HG03095 (cell line): ENCODE measurements around the gene SERPINA1.
"Not testable (repeated sequence)": the region's sequence is repeated elsewhere in the genome, so short reads cannot be mapped to it uniquely, and the experiment has no call there.

Source experiments
- ATAC-seq: cut with Tn5 transposase; IDR thresholded peaks from one replicate; pipeline ENCODE4 v1.9.1; 2021; ENCODE audit warnings: moderate library complexity; ENCODE audit not compliant: unreplicated experiment

Gene SERPINA1

GRCh38 chr14:94372021-94372605 lies 16.3 kb downstream of the SERPINA1 start:
- no peak for ATAC-seq

DNA sequence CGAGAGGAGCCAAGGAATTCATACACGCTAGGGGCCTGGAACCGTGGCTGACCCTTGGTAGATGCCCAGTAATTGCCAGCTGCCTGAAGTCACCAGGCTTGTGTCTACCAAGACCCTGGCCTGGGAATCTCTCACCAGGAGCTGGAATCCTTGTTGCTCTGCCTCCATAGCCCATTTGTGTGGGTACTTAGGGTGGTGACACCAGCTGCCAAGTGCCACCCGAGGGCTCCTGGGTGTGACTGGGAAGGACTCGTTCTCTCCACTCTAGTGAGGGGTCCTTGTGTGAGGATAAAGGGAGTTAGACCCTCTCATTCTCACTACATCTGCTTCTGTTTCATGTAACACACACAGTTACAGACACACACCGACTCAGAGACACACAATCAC lies 17.9 kb downstream of the SERPINA1 start:
- ATAC-seq = no peak

GRCh38 chr14:94369766-94370523 lies 18.5 kb downstream of the SERPINA1 start:
- not testable (repeated sequence) for ATAC-seq

DNA sequence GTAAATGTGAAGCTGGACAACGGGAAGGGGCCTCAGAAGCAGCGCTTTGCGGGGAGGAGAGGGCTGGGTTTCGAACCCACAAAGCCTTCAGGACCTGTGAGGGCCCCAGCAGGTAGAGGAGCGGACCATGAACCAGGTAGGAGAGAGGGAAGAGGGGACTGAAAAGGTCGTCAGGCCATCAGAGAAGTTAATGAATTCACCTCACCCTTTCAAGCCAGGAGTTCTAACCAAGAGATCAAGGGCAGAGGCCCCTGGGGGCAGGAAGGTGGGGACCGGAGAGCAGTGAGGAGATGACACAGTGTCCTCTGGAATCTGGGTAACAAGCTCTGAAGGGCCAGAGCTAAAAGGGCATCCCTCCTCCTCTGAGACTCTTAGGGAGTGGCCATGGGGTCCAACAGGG lies 19.4 kb downstream of the SERPINA1 start:
- ATAC-seq = no peak

- ATAC-seq = no peak
These were observed 20.2 kb downstream of the SERPINA1 start for GRCh38 chr14:94368243-94368590.

- no peak for ATAC-seq
These were observed 20.8 kb downstream of the SERPINA1 start for GRCh38 chr14:94367347-94368242.

DNA sequence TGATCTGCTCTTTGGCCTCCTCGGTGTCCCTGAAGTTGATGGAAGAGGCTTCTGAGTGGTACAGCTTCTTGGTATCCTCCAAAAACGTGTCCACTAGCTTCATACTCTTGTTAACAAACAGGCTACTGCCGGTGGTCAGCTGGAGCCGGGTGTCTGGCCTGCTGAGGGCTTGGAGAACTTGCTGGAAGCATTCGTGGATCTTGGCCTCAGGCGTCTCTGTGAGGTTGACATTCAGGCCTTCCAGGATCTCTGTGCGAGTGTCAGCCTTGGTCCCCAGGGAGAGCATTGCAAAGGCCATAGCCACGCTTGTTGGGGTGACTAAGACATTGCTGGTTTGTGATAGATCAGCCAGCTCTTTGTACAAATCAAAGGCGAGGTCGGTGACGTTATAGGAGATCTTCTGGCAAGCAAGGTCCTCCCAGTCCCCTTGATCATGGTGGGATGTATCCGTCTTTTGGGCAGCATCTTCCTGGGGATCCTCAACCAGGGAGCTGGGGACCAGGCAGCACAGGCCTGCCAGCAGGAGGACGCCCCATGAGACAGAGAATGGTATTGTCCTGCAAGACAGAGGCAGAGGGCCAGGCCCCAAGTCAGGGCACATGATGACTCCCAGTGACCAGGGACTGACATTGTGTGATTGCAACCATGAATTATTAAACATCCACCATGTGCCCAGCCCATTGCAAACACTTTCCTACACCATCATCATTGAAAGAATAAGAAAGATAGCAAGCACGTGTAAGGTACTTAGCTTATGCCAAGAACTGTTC lies 22.1 kb downstream of the SERPINA1 start, which contains the start of gene SERPINA2:
Gene SERPINA2, minus strand, starts transcription at position 553 of the 770 bp plus-strand sequence.
- ATAC-seq = no peak

GRCh38 chr14:94365624-94366023 lies 22.8 kb downstream of the SERPINA1 start:
- no peak for ATAC-seq

DNA sequence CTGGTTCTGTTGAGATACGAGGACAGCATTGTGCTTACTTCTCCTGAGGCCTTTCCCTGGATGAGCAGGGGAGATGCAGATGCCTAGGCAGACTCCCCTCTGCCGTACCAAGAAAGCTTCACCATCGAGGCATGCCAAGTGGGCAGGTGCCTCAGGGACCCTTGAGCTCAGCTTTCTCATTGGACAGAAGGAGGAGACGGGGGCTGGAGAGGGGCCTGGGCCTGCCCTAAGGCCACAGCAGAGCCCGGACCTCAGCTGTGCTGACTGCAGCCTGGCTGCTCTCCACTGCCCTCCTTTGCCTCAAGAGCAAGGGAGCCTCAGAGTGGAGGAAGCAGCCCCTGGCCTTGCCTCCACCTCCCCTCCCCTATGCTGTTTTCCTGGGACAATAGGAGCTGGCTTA lies 23.4 kb downstream of the SERPINA1 start:
- no peak for ATAC-seq

DNA sequence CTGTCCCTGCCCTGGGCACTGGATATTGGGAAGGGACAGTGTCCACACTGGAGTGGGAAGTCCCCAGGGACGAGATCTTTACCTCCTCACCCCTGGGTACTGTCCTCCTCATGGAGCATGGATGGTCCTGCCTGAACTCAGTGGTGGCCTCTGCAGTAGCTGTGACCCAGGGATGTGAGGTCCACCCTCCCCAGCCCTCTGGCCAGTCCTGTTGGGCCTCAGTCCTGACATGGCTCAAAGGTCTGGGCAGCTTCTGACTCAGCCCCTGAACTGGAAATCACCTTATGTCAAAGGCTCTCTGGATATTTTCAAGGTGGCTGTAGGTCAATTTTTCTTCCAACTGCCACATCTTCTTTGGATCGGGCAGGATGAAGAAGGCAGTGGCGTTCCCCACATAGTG lies 24.4 kb downstream of the SERPINA1 start:
- no peak for ATAC-seq

DNA sequence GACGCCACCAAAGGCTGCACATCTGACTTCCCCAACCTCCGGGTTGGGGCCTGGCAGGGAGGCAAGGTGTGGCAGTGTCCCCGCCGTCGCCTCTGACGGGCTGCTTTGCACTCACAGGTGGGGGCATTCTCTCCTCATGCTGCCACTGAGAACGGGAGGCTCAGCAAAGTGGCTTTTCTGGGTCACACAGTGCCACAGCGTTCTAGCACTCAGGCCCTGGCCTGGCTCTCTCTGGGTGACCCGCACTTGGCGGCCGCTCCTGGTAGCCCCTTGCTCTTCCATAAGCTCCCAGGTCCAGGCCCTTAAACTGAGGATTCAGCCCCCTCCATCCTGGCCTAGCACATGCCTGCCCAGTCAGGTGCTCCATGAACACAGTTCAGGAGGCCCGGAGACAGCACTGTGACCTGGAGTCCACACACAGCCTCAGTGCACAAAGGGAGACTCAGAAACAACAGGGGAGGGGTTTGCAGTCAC lies 25.2 kb downstream of the SERPINA1 start:
- no peak for ATAC-seq

DNA sequence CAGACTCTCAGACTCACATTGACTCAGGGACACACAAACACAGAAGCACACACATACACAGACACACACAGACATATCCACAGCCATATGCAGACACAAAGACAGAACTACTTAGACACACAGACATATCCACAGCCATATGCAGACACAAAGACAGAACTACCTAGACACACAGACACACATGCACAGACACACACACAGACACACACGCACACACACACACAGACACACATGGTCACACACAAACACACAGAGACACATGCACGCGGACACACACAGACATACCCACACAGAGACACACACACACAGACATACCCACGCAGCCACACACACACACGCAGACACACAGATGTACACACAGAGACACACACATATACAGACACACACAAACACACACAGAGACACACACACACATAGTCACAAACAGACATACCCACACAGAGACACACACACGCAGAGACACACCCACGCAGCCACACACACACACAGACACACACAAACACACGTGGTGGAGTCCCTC lies 25.7 kb downstream of the SERPINA1 start:
- no peak for ATAC-seq

DNA sequence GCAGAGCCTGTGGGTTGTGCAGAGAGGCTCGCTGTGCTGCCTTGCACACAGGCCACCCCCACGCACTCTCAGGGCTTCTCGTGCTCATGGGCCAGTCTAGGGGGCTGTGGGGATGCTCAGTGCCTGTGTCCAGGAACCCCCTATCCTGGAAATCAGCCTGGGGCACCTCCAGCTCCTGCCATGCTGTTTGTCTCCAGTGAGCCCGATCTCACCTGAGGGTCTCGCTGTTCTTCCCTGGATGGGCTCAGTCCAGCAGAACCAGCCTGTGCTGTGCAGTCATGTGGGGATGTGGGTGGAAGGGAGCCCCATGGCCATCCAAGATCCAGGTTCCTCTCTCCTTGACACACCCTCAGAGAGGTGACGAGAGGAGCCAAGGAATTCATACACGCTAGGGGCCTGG lies 26.7 kb downstream of the SERPINA1 start:
- ATAC-seq = no peak

- ATAC-seq = no peak
These were observed 27.3 kb downstream of the SERPINA1 start for GRCh38 chr14:94360945-94361565.

DNA sequence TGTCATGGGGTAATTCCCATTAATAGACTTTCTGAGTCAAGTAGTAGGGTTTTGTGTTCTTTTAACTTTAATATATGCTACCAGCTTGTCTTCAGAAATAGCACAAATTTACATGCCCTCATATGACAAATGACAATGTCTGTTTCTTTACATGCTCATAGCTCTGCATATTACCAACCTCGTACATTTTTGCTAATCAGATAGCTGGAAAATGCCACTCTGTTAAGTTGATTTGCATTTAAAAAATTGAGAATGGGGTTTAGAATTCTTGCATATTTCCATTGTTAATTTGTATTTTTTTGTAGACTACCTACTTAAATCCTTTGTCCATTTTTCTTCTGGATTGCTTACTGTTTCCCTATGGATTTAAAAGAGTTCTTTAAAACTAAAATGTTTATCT lies 31.2 kb downstream of the SERPINA1 start:
- ATAC-seq = no peak

DNA sequence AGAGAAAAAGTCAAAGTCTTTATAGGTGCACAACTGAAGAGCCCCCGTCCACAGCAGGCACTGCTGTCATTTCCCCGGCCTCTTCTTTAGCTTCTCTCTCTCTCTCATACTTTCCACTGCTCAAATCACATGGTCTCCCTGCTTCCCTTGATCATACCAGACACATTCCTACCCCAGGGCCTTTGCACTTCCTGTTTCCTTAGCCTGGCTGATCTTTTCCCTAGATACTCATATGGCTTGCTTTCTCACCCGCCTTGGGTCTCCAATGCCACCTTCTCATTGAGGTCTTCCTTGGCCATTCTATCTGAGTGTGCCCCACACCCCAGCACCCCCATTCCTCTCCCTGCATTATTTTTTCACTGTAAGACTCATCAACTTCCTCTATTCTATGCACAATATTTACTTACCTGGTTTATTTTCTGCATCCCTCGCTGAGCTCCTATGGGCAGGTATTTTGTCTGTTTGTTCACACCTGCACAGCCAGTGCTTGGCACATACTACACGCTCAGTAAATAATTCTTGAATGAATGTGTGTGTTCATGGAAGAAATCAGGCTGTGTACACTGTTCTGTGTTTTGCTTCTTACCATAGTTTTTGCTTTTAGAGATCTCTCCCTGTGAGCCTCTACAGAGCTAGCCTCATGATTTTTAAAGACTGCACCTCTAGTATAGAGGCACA lies 31.9 kb downstream of the SERPINA1 start:
- ATAC-seq = no peak

DNA sequence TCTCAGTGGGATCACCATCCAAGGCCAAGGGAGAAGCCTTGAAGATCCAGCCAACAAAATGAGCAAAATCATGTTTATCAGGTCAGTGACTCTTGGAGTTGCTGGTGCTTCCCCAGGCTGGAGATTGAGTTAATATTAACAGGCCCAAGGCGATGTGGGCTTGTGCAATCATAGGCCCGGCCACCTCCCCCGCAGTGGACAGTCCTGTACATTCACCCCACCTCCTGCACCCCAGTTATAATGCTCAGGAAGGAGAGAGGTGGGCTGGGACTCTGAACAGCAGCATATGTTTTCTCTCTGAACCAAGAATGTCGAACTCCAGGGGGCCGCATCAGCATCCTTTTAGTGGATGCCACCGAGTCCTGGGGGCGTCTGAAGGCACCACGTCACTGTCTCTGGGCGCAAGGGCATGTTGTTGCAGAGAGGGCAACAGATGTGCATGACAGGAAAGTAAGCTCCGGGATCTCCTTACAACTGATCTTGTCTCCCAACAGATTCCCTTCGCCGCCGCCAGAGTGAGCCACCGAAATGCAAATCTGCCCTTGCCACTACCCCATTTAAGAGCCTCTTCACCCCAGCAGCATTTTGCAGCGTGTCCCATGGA lies 33.1 kb downstream of the SERPINA1 start:
- ATAC-seq = no peak

GRCh38 chr14:94354638-94355185 lies 33.7 kb downstream of the SERPINA1 start:
- ATAC-seq = no peak

DNA sequence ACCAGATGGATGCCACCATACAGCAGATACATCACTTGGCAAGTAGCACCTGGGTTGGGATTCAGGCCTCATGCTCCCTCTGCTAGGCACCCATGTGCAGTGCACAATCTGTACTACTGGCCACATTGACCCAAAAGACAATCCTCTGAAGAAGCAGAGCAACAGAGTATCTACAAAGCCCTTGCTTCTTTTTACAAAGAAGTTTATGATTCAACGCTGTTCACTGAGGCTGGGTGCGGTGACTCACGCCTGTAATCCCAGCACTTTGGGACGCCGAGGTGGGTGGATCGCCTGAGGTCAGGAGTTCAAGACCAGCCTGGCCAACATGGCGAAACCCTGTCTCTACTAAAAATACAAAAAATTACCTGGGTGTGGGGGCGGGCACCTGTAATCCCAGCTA lies 34.2 kb downstream of the SERPINA1 start:
- not testable (repeated sequence) for ATAC-seq
